Hepatocyte (in vitro differentiated cells): ENCODE results near the gene CCN5.

Source experiments
- EZH2 ChIP-seq: fragments of 200-600 bp; sonication (generic); IDR thresholded peaks from 2 replicates; pipeline ENCODE4 v1.6.1; 2016; ENCODE audit warnings: antibody characterized with exemption, mild to moderate bottlenecking, borderline replicate concordance
- EZH2phosphoT487 ChIP-seq: fragments of 200-600 bp; sonication (generic); IDR thresholded peaks from one replicate; pipeline ENCODE4 v1.6.1; 2018; ENCODE audit warnings: antibody characterized with exemption, mild to moderate bottlenecking, low read depth, moderate library complexity; ENCODE audit not compliant: unreplicated experiment, severe bottlenecking
- TF ChIP-seq, protein P1 (sequence below): fragments of 200-600 bp; sonication (generic); IDR thresholded peaks from 2 replicates; pipeline ENCODE4 v1.5.1; 2016; ENCODE audit warnings: antibody characterized with exemption, mild to moderate bottlenecking; ENCODE audit not compliant: poor library complexity

DNA sequence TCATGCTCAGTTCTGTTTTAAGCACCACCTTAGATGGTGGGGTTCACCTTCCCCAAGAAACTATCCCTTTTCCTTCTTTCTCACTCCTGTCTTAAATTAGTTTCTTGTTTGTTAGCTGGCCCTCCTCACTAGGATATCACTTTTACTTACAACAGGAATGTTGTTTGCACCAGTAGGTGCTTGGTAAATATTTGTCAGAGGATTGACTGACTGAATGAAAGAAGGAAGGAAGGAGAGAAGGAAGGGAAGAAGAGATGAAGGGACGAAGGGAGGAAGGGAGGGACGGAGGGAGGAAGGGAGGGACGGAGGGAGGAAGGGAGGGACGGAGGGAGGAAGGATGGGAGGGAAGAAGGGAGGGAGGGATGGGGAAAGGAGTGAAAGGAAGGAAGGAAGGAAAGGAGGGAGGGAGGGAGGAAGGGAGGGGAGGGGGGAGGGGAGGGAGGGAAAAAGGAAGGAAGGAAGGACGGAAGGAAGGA, 30.0 kb downstream of the CCN5 start:
- TF ChIP-seq, protein P1, sequence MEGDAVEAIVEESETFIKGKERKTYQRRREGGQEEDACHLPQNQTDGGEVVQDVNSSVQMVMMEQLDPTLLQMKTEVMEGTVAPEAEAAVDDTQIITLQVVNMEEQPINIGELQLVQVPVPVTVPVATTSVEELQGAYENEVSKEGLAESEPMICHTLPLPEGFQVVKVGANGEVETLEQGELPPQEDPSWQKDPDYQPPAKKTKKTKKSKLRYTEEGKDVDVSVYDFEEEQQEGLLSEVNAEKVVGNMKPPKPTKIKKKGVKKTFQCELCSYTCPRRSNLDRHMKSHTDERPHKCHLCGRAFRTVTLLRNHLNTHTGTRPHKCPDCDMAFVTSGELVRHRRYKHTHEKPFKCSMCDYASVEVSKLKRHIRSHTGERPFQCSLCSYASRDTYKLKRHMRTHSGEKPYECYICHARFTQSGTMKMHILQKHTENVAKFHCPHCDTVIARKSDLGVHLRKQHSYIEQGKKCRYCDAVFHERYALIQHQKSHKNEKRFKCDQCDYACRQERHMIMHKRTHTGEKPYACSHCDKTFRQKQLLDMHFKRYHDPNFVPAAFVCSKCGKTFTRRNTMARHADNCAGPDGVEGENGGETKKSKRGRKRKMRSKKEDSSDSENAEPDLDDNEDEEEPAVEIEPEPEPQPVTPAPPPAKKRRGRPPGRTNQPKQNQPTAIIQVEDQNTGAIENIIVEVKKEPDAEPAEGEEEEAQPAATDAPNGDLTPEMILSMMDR, result no peak
- no peak for TF ChIP-seq EZH2
- no peak for TF ChIP-seq EZH2phosphoT487
